Activated CD4-positive, alpha-beta memory T cell treated with anti-CD3 and anti-CD28 coated beads, Interleukin-2, amount 10 ng/mL, durations not matched to agents 7 days and 5 days (primary cell): ENCODE measurements around the gene MFSD12. TPM values are rescaled to one million over a fixed set of nuclear protein-coding genes. Genes with fewer than 3 reads are reported as not detected.

Experiments
- CTCF ChIA-PET: fragments of 350-600 bp; sonication (Branson Sonifier 250); formaldehyde crosslinking; loops from one replicate; lab custom pipeline; 2021; ENCODE audit warnings: antibody characterized with exemption, inconsistent platforms; lab: Charles Lee
- POLR2A ChIA-PET: fragments of 350-600 bp; sonication (Branson Sonifier 250); formaldehyde crosslinking; loops from one replicate; lab custom pipeline; 2021; ENCODE audit warnings: antibody characterized with exemption; lab: Charles Lee
- DNase-seq: peaks from one replicate; pipeline ENCODE4 v3.0.0-alpha.2; 2020
- H3K27ac Mint-ChIP-seq: one replicate; pipeline ENCODE4 v1.8.0; 2021; ENCODE audit warnings: mild to moderate bottlenecking, mixed read lengths
- H3K27me3 Mint-ChIP-seq: one replicate; pipeline ENCODE4 v1.8.0; 2021; ENCODE audit warnings: mixed read lengths
- H3K36me3 Mint-ChIP-seq: one replicate; pipeline ENCODE4 v1.8.0; 2021; ENCODE audit warnings: low read depth, mixed read lengths
- H3K4me1 Mint-ChIP-seq: one replicate; pipeline ENCODE4 v1.8.0; 2021; ENCODE audit warnings: mixed read lengths
- H3K4me3 Mint-ChIP-seq: one replicate; pipeline ENCODE4 v1.8.0; 2021; ENCODE audit warnings: mild to moderate bottlenecking, mixed read lengths
- H3K9me3 Mint-ChIP-seq: one replicate; pipeline ENCODE4 v1.8.0; 2021; ENCODE audit warnings: mixed read lengths
- total RNA-seq, 2 experiments: library from RNA; stranded (reverse); gene quantifications; one replicate each; pipeline ENCODE4 v1.2.3, GENCODE V29; 2021

MFSD12 gene
- 10 to 100 TPM; 51.4 to 55.1 TPM for total RNA-seq

DNA sequence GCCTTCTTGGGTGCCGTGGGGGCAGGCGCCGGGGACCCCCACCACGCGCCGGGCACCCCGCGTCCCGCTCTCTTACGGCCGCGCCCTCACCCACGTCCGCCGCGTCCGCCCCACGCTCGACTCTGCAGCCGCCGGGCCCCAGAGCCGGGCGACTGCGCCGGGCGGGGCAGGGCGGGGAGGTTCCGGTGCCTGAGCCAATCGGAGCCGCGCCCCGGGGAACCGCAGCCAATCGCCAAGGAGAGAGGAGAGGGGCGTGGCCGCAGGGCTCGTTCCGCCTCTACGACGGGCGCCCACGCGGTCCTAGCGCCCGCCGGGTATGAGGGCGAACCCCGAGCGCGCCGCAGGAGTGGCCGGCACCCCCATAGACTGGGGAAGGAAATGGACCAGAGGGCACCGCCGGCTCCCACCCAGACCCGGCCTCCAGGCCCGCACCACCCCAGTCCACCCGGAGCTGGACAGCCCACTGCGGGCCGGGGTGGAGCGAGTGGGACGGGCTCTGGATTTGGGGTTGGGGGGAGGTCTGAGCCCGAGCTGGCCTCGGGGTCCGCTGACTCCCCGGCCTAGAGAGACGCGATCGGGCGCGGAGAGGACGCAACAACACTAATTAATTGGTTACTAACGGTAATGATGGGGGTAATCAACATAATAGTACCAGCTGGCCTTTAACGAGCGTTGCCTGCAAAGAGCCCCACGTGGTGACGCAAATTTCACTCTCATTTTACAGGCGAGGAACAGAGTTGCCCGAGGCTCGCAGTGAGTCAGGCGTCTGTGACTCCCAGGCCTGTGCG lies at the start of gene MFSD12:
MFSD12 (minus strand) TSS at position 126 of the 788 bp plus-strand sequence. CDS start 183 bp downstream, outside the sequence.
- DNase-seq = peak; percentile 94
- Mint-ChIP-seq H3K36me3 (peaks cover 7% of the 10 kb centered on the region), H3K4me1 (peaks cover 37% of the 10 kb centered on the region), H3K9me3 (no peaks in the 10 kb centered on the region), H3K4me3 (peak within 1 kb of the TSS; percentile 86), H3K27me3 (no peaks in the 10 kb centered on the region), H3K27ac (peak within 1 kb of the TSS; percentile 73)
- ChIA-PET POLR2A (interaction anchor here (0.6 to 5.7 kb wide), 9 partner anchors 11 to 428 kb away, joined by 3 to 42 read pairs (median 4); partner anchors contain the start of genes DOHH, EEF2, FZR1 and HMG20B), CTCF (interaction anchor here (0.6 to 5.3 kb wide), 3 partner anchors 10 to 43 kb away, joined by 3 to 40 read pairs (median 5); no protein-coding TSS in a partner anchor)

DNA sequence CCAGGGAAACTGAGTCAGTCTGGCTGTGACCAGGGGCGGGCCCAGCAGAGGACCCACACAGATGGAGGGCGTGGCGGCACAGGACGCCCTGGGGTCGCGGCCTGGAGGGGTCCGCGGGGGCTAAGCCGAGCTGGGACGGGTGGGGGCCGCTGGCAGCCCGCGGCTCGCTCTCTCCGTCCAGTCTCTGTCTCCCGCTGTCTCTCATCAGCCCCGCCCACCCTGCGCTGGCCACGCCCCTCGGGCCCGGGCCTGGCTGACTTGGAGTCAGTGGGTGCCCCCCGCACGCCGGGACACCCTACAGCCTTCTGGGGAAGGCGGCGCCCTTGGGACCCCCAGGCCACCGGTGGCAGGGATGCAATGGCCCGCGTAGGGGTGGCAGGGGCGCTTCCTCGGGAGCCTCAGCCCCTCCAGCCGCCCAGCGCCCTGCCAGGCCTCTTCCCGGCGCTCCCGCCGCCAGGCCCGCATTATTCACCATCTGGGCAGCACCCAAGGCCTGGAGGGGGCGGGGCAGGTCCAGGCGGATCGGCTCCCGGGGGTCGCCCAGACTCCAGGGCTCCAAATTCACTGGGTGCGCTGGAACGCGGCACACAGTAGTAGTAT lies 49.4 kb upstream of the MFSD12 start, which contains the start of gene TBXA2R:
TBXA2R (minus strand) TSS at position 186 of the 600 bp plus-strand sequence. CDS start 6,241 bp downstream, outside the sequence.
- Mint-ChIP-seq H3K9me3 (no peaks in the 10 kb centered on the region), H3K4me1 (peaks cover 5% of the 10 kb centered on the region), H3K36me3 (peaks cover 2% of the 10 kb centered on the region), H3K4me3 (no peak within 1 kb of the TSS), H3K27me3 (peaks cover 8% of the 10 kb centered on the region), H3K27ac (no peak within 1 kb of the TSS)
- DNase-seq = peak; percentile 41
- POLR2A ChIA-PET = no interaction called here
- CTCF ChIA-PET = no interaction called here

DNA sequence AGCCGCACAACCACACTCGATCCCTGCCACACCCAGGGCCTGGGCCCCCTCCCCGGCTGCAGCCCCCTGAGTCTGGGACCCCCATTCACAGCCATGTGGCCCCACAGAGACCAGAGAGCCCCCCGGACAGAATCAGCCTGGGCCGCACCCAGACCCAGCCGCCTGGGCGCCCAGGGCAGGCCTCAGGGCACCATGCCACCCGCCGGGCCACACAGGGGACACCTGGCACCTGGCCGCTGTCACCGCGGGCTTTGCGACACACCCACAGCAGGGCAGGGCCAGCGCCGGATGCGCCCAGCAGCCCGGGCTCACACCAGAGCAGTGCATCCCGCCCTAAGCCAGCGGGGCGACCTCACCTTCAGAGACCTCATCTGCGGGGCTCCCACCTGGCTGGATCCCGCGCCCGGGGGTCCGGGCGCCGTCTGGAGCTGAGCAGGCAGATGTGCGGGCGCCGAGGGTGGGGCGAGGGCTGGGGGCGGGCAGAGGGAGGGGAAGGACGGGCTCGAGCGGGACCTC lies 48.8 kb upstream of the MFSD12 start:
- Mint-ChIP-seq H3K36me3 (no peaks in the 10 kb centered on the region), H3K4me1 (peaks cover 5% of the 10 kb centered on the region), H3K27me3 (peaks cover 8% of the 10 kb centered on the region), H3K27ac (no peak overlapping the region), H3K9me3 (no peaks in the 10 kb centered on the region), H3K4me3 (no peak overlapping the region)
- ChIA-PET POLR2A (no interaction called here), CTCF (no interaction called here)
- peak; percentile 32 for DNase-seq

DNA sequence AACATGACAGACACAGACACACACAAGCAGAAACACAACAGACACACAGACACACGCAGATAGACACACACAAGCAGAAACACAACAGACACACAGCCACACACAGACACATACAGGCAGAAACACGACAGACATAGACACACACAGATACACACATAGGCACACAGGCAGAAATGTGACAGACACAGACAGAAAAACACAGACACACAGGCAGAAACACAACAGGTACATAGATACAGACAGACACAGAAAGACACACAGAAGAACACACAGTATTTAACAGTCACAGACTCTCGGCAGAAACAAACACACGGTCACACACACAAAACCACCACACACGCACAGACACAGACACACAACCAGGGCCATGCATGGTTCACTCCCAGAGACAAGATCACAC lies 48.4 kb upstream of the MFSD12 start:
- peaks cover 5% of the 10 kb centered on the region for H3K4me1 Mint-ChIP-seq
- DNase-seq = no peak
- H3K27me3 Mint-ChIP-seq = peaks cover 8% of the 10 kb centered on the region
- CTCF ChIA-PET = no interaction called here
- H3K36me3 Mint-ChIP-seq = no peaks in the 10 kb centered on the region
- H3K4me3 Mint-ChIP-seq = no peak overlapping the region
- POLR2A ChIA-PET = no interaction called here
- H3K27ac Mint-ChIP-seq = no peak overlapping the region
- H3K9me3 Mint-ChIP-seq = no peaks in the 10 kb centered on the region

DNA sequence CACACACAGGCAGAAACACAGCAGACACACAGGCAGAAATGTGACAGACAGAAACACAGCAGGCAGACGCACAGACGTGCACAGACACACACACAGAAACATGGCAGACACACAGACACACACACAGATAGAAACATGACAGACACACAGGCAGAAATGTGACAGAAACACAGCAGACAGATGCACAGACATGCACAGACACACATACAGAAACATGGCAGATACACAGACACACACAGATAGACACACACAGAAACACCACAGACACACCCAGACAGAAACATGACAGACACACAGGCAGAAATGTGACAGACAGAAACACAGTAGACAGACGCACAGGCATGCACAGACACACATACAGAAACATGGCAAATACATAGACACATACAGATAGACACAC lies 48.0 kb upstream of the MFSD12 start:
- Mint-ChIP-seq H3K9me3 (no peaks in the 10 kb centered on the region), H3K27me3 (peaks cover 8% of the 10 kb centered on the region), H3K4me3 (no peak overlapping the region), H3K4me1 (peaks cover 5% of the 10 kb centered on the region), H3K36me3 (no peaks in the 10 kb centered on the region), H3K27ac (no peak overlapping the region)
- ChIA-PET POLR2A (no interaction called here), CTCF (no interaction called here)
- DNase-seq = no peak

DNA sequence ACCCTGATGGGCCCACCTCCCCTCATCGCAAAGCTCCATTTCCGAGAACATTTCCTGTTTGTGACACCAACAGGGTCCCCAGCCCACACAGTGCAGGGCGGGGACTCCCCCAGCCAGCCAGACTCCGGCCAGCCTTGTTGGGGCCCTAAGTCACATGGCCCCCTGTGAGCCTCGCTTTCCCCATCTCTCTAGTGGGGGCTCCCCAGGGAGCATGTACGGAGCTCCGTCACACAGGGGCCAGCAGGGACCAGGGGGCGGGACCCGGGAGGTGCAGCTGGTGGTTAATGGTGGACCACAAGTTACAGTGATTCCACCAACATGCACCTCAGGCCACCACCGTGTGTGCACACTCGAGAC lies 47.6 kb upstream of the MFSD12 start:
- Mint-ChIP-seq H3K27me3 (peaks cover 8% of the 10 kb centered on the region), H3K36me3 (no peaks in the 10 kb centered on the region), H3K27ac (no peak overlapping the region), H3K4me1 (peaks cover 5% of the 10 kb centered on the region), H3K9me3 (no peaks in the 10 kb centered on the region), H3K4me3 (no peak overlapping the region)
- POLR2A ChIA-PET = interaction anchor here (0.8 kb wide), 1 partner anchor 99 kb away, joined by 3 read pairs; the partner anchor contains the start of gene FZR1
- DNase-seq = no peak
- CTCF ChIA-PET = no interaction called here

DNA sequence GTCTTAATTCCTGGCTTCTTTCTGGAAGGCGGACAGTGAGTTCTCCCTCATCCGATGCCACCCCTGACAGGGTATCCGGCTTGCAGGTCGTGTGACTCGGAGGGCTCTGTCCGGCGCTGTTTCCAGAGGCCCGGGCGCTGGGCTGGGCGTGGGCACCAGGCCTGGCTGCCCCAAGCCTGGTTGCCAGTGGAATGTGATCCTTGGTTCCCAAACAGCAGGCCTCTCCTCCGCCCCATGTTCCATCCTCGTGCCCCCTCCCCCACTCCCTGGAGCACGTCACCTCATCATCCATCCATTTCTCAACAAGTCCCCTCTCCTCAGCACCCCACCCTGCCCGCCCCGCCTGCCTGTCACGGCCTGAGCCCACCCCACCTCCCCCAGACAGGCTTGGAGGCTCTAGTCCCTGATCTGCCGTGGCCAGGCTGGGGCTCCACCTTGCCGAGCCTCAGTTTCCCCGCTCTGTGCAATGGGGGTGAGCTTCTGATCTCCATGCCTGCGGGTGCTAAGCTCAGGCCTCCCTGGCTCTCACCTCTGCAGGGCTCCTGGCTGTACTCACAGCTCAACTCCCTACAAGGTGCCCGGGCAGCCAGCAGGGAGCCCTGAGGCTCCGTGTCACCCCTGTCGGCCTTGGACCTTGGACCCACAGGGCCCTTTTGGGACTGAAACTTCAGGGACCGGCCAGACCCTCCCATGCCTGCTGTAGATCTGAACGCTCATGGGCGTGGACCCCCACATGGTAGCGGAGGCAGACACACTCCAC lies 47.0 kb upstream of the MFSD12 start:
- no peak overlapping the region for H3K4me3 Mint-ChIP-seq
- no peak overlapping the region for H3K27ac Mint-ChIP-seq
- CTCF ChIA-PET = no interaction called here
- peaks cover 8% of the 10 kb centered on the region for H3K27me3 Mint-ChIP-seq
- no peaks in the 10 kb centered on the region for H3K9me3 Mint-ChIP-seq
- H3K4me1 Mint-ChIP-seq = peaks cover 5% of the 10 kb centered on the region
- no peaks in the 10 kb centered on the region for H3K36me3 Mint-ChIP-seq
- POLR2A ChIA-PET = interaction anchor here (0.8 kb wide), 1 partner anchor 98 kb away, joined by 3 read pairs; the partner anchor contains the start of gene FZR1
- no peak for DNase-seq

DNA sequence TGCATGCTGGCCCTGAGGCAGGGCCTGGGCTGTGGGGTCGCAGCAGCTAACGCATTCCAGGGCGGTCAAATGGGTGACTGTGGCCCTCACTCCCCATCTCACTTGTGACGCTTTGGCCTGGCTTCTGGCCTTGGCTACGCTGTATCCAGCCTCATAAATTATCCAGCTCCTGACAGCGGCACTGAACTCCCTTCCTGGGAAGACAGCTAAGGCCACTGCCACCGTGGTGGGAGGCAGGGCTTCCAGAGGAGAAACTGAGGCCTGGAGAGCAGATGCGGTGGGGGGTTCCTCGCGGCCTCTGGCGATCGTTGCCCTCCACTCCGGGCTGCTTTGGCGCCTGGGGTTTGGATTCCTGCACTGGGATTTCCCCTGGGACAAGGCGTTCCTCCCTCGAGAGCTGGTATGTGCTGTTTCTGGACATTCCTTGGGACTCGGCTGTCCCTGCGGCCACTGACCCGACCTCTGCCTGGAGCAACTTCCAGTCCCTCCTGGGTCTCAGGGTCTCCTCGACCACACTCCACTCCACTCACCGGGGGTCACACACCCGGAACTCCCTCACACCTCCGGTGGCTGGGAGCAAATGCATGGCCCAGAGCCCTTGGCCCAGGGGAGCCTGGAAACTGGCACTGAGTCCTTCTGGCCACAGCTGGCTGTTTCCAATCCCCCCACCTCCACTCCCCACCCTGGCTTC lies 45.9 kb upstream of the MFSD12 start:
- DNase-seq = no peak
- Mint-ChIP-seq H3K27ac (no peak overlapping the region), H3K36me3 (no peaks in the 10 kb centered on the region), H3K4me1 (peaks cover 5% of the 10 kb centered on the region), H3K4me3 (no peak overlapping the region), H3K9me3 (no peaks in the 10 kb centered on the region), H3K27me3 (peaks cover 8% of the 10 kb centered on the region)
- POLR2A ChIA-PET = no interaction called here
- CTCF ChIA-PET = interaction anchor here (0.7 kb wide), 1 partner anchor 799 kb away, joined by 3 read pairs; the partner anchor contains the start of gene CHAF1A

DNA sequence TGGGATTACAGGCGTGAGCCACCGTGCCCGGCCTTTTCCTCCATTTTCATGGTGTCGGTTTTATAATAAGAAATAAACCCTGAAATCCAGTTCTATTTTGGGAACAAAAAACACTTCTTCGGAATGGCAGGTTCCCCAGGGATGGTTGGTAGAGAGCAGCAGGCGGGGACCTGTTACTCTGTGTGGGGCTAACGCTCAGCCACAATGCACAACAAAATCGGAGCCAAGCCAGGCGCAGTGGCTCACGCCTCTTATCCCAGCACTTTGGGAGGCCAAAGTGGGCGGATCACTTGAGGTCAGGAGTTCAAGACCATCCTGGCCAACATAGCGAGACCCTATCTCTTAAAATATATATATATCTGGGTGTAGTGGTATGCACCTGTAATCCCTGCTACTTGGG lies 43.6 kb upstream of the MFSD12 start:
- CTCF ChIA-PET = interaction anchor here (0.7 kb wide), 1 partner anchor 43 kb away, joined by 3 read pairs; no protein-coding TSS in a partner anchor
- Mint-ChIP-seq H3K9me3 (no peaks in the 10 kb centered on the region), H3K27me3 (no peaks in the 10 kb centered on the region), H3K4me3 (no peak overlapping the region), H3K36me3 (no peaks in the 10 kb centered on the region), H3K27ac (no peak overlapping the region), H3K4me1 (no peaks in the 10 kb centered on the region)
- no peak for DNase-seq
- POLR2A ChIA-PET = no interaction called here

DNA sequence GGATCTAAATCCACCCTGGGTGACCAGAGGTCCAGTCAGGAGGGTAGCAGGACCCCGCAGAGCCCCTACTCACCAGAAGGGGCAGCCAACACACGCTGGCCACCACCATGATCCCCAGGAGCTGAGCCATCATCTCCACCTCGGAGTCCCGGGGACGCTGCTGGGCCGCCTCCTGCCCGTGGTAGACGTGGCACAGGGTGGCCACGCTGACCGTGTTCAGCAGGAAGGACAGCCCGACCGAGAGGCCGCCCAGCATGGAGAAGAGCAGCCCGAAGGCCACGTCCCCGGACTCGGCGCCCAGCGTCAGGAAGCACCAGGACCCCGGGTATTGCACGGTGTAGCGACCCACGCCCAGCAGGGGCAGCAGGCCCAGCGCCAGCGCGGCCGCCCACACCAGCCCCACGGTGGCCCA lies 42.4 kb upstream of the MFSD12 start:
- DNase-seq = no peak
- ChIA-PET CTCF (no interaction called here), POLR2A (no interaction called here)
- H3K9me3 Mint-ChIP-seq = no peaks in the 10 kb centered on the region
- no peak overlapping the region for H3K27ac Mint-ChIP-seq
- H3K4me3 Mint-ChIP-seq = no peak overlapping the region
- no peaks in the 10 kb centered on the region for H3K27me3 Mint-ChIP-seq
- H3K4me1 Mint-ChIP-seq = no peaks in the 10 kb centered on the region
- H3K36me3 Mint-ChIP-seq = no peaks in the 10 kb centered on the region

DNA sequence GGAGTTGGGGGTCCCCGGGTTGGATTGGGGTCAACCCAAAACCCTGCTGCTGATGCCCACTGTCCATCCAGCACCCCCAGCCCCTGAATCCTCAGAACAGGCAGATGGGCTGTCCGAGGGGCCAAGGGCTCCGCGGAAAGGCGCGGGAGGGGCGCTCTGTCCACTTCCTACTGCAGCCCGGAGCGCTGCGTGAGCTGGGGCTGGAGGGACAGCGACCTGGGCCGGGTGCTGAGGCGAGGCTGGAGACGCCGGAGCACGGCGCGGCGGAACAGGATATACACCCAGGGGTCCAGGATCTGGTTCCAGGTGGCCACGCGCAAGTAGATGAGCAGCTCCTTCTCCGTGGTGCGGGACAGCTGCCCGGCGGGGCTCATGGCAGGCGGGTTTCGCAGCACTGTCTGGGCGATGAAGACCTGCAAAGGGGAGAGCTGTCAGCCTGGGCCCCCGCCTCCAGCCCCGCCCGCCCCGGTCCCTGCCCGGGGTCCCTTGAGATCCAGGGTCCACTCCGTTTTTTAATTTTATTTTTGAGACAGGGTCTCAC lies 38.2 kb upstream of the MFSD12 start:
- ChIA-PET POLR2A (no interaction called here), CTCF (no interaction called here)
- Mint-ChIP-seq H3K36me3 (no peaks in the 10 kb centered on the region), H3K9me3 (peaks cover 3% of the 10 kb centered on the region), H3K27ac (no peak overlapping the region), H3K27me3 (no peaks in the 10 kb centered on the region), H3K4me3 (no peak overlapping the region), H3K4me1 (no peaks in the 10 kb centered on the region)
- no peak for DNase-seq

DNA sequence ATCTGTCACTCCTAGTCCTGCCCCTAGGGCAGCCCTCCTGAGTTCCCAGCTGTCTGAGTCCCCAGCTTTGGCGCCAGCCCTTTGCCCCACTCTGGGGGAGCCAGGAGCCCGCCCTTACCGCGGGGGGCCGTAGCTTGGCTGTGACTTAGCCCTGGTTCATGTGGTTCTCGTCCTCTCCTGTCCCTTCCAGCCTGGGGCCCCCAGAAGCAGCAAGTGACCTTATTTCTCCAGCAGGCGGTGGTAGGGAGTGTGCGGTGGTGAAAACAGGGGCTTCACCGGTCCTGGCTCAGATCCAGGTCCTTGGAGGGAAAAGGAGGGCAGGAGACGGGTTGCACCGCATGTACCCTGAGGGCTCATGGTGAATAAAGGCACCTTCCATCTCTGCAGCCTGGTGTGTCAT lies 35.8 kb upstream of the MFSD12 start:
- CTCF ChIA-PET = no interaction called here
- Mint-ChIP-seq H3K4me3 (no peak overlapping the region), H3K27ac (no peak overlapping the region), H3K27me3 (no peaks in the 10 kb centered on the region), H3K9me3 (peaks cover 7% of the 10 kb centered on the region), H3K36me3 (no peaks in the 10 kb centered on the region), H3K4me1 (no peaks in the 10 kb centered on the region)
- POLR2A ChIA-PET = no interaction called here
- no peak for DNase-seq
